Fibroblast of villous mesenchyme (primary cell): ENCODE results near the gene ADCYAP1R1. TPM values are rescaled to one million over a fixed set of nuclear protein-coding genes. Genes with fewer than 3 reads are reported as not detected.

ENCODE experiments used
- DNase-seq: peaks from one replicate; pipeline ENCODE4 v3.0.0-alpha.2; 2010; ENCODE audit warnings: low read depth
- H3K4me3 ChIP-seq: 2 replicates; pipeline ENCODE4 v1.5.1; 2011; ENCODE audit warnings: low read depth, mild to moderate bottlenecking, low read length
- total RNA-seq: library from RNA; depleted of rRNA; stranded (reverse); fragments of >200 nt; gene quantifications from 2 replicates; pipeline ENCODE4 v1.2.3, GENCODE V29; 2012
- TF ChIP-seq, protein P1 (sequence below): IDR thresholded peaks from 2 replicates; pipeline ENCODE4 v1.5.1; 2012; ENCODE audit warnings: low read depth, mild to moderate bottlenecking, low read length; ENCODE audit not compliant: insufficient read depth

Gene ADCYAP1R1
- total RNA-seq, 1 donor: not detected

- TF ChIP-seq, protein P1, sequence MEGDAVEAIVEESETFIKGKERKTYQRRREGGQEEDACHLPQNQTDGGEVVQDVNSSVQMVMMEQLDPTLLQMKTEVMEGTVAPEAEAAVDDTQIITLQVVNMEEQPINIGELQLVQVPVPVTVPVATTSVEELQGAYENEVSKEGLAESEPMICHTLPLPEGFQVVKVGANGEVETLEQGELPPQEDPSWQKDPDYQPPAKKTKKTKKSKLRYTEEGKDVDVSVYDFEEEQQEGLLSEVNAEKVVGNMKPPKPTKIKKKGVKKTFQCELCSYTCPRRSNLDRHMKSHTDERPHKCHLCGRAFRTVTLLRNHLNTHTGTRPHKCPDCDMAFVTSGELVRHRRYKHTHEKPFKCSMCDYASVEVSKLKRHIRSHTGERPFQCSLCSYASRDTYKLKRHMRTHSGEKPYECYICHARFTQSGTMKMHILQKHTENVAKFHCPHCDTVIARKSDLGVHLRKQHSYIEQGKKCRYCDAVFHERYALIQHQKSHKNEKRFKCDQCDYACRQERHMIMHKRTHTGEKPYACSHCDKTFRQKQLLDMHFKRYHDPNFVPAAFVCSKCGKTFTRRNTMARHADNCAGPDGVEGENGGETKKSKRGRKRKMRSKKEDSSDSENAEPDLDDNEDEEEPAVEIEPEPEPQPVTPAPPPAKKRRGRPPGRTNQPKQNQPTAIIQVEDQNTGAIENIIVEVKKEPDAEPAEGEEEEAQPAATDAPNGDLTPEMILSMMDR: no peak
- no peak for DNase-seq
- H3K4me3 ChIP-seq: no peak overlapping the region
Observed at GRCh38 chr7:31033674-31034300, 18.3 kb upstream of the ADCYAP1R1 start.

DNA sequence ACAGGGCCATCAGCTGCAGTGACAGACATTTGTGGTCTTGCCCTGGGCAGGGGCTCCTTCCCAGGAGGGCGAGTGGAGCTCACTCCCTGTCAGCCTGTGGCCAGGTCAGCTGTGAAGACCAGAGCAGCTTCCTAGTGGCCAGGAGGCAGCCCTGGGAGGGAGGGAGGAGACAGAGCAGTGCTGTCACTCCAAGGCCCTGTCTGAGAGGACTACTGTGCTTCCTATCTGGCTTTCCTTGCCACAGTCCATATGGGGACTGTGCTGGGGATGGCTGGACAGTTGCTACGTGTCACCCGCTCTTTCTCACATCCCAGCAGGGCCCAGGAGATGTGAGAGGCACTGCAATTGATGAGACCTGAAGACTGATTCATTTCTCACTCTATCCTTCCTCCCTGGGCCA is 15.2 kb upstream of the ADCYAP1R1 start:
- H3K4me3 ChIP-seq: no peak overlapping the region
- no peak for DNase-seq
- TF ChIP-seq, protein P1: no peak

- no peak for DNase-seq
- TF ChIP-seq, protein P1: no peak
Observed at GRCh38 chr7:31043051-31043471, 9.0 kb upstream of the ADCYAP1R1 start.

DNA sequence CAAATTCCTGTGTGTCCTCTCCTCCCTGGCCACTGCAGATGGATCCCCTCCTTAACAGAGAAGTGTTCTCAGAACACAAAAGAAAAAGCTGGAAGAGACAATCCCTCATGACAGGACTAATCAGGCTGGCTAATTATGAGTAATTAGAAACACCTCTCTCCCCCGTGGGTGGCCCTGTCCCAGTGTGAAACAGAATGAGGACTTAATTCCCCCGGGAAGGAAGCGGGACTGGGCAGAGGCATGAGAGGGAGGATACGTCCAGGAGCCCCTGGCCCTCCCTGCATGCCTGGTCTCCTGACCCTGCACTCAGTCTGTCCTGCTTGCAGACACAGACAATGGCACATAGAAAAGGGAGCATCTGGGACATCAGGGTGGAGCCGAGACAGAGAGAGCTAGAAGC is 7.6 kb upstream of the ADCYAP1R1 start:
- H3K4me3 ChIP-seq: no peak overlapping the region
- DNase-seq: no peak
- TF ChIP-seq, protein P1: no peak

More at GRCh38 chr7:31043051-31043471, 9.0 kb upstream of the ADCYAP1R1 start:
- H3K4me3 ChIP-seq: no peak overlapping the region

- H3K4me3 ChIP-seq: no peak overlapping the region
- no peak for DNase-seq
- TF ChIP-seq, protein P1: no peak
Observed at GRCh38 chr7:31046723-31047122, 5.4 kb upstream of the ADCYAP1R1 start.

- DNase-seq: no peak
- TF ChIP-seq, protein P1: no peak
Observed at GRCh38 chr7:31047313-31048146, 4.6 kb upstream of the ADCYAP1R1 start.

More at GRCh38 chr7:31047313-31048146, 4.6 kb upstream of the ADCYAP1R1 start:
- H3K4me3 ChIP-seq: no peak overlapping the region
